A549 (cell line): Measurements from ENCODE around the gene ADAMTS12. TPM values are rescaled to one million over a fixed set of nuclear protein-coding genes. Genes with fewer than 3 reads are reported as not detected.

ENCODE experiments used
- ATAC-seq, 2 experiments: fragments of 200-7000 bp in 1 of 2; fragments of >200 bp in 1 of 2; cut with Nextera tagmentation in 1 of 2; cut with Tn5 transposase in 1 of 2; 3 replicates each; pipeline versions ENCODE4 v1.8.0 to v1.9.1; 2018 to 2020; ENCODE audit warnings: mild to moderate bottlenecking in 1 of 2, moderate library complexity in 1 of 2
- CTCF ChIA-PET: fragments of 300-600 bp; sonication (Branson Sonifier 250); formaldehyde crosslinking; extraction: SDS; loops from one replicate; lab custom pipeline; 2021; ENCODE audit warnings: antibody characterized with exemption, inconsistent platforms; lab: Yijun Ruan, JAX
- POLR2A ChIA-PET: fragments of 350-600 bp; formaldehyde crosslinking; extraction: SDS; loops from one replicate; lab custom pipeline; 2021; ENCODE audit warnings: antibody characterized with exemption, inconsistent platforms; lab: Yijun Ruan, JAX
- DNase-seq, 2 experiments: peaks; one replicate each; pipeline versions ENCODE4 v3.0.0 to v3.0.0-alpha.2; 2011 to 2016; ENCODE audit warnings: low read depth in 1 of 2, low spot score in 1 of 2
- FAIRE-seq: peaks from 2 replicates; lab custom pipeline; 2011; peaks lifted over from hg19 to GRCh38; lab: Jason Lieb, UNC
- H3K27ac ChIP-seq, 2 experiments: fragments of >200 bp; sonication (Bioruptor Twin); formaldehyde crosslinking; 3 replicates each; pipeline ENCODE4 v1.5.1; 2016 to 2017
- H3K4me1 ChIP-seq: fragments of >200 bp; sonication (Bioruptor Twin); formaldehyde crosslinking; 3 replicates; pipeline ENCODE4 v1.6.1; 2016
- H3K4me2 ChIP-seq: fragments of >200 bp; sonication (Bioruptor Twin); formaldehyde crosslinking; 3 replicates; pipeline ENCODE4 v1.6.1; 2016
- H3K4me3 ChIP-seq: fragments of >200 bp; sonication (Bioruptor Twin); formaldehyde crosslinking; 3 replicates; pipeline ENCODE4 v1.5.1; 2016
- H3K9me3 ChIP-seq: fragments of >200 bp; sonication (Bioruptor Twin); formaldehyde crosslinking; 3 replicates; pipeline ENCODE4 v1.6.1; 2016
- CBX2 ChIP-seq: fragments of 200-600 bp; sonication (generic); IDR thresholded peaks from 2 replicates; pipeline ENCODE4 v1.6.1; 2016; ENCODE audit warnings: low read depth, mild to moderate bottlenecking, borderline replicate concordance
- CBX8 ChIP-seq: fragments of 200-600 bp; sonication (generic); IDR thresholded peaks from 2 replicates; pipeline ENCODE4 v1.6.1; 2016
- CEBPB ChIP-seq, 2 experiments: fragments of >200 bp in 1 of 2; sonication (Bioruptor Twin) in 1 of 2; formaldehyde crosslinking in 1 of 2; IDR thresholded peaks; 2 replicates each; pipeline ENCODE4 v1.6.1; 2012 to 2016
- EHF ChIP-seq: fragments of 250-450 bp; sonication (Bioruptor Pico); IDR thresholded peaks from 2 replicates; pipeline ENCODE4 v1.5.0; 2020; ENCODE audit warnings: mild to moderate bottlenecking
- EP300 ChIP-seq, 2 experiments: fragments of >200 bp; sonication (Bioruptor Twin); formaldehyde crosslinking; IDR thresholded peaks; 2 replicates in 1 of 2; 3 replicates in 1 of 2; pipeline ENCODE4 v1.6.1; 2016 to 2017
- ESRRA ChIP-seq: fragments of 150-350 bp; IDR thresholded peaks from 2 replicates; pipeline ENCODE4 v1.6.1; 2014; ENCODE audit warnings: mild to moderate bottlenecking, low read length, borderline replicate concordance
- FOSB ChIP-seq: fragments of 250-450 bp; sonication (Bioruptor Pico); IDR thresholded peaks from 2 replicates; pipeline ENCODE4 v1.5.0; 2020; ENCODE audit warnings: mild to moderate bottlenecking, moderate library complexity
- FOXS1 ChIP-seq: fragments of 250-450 bp; sonication (Bioruptor Pico); IDR thresholded peaks from 2 replicates; pipeline ENCODE4 v1.5.0; 2020; ENCODE audit warnings: mild to moderate bottlenecking, moderate library complexity
- GATA3 ChIP-seq: IDR thresholded peaks from 2 replicates; pipeline ENCODE4 v1.6.1; 2012; ENCODE audit warnings: borderline replicate concordance
- HDAC2 ChIP-seq: fragments of 200-600 bp; sonication (generic); IDR thresholded peaks from 2 replicates; pipeline ENCODE4 v1.6.1; 2016
- HMGXB4 ChIP-seq: fragments of 250-450 bp; sonication (Bioruptor Pico); IDR thresholded peaks from 2 replicates; pipeline ENCODE4 v1.5.0; 2021; ENCODE audit warnings: mild to moderate bottlenecking, moderate library complexity, borderline replicate concordance
- JUNB ChIP-seq: fragments of >200 bp; sonication (Bioruptor Twin); formaldehyde crosslinking; IDR thresholded peaks from 2 replicates; pipeline ENCODE4 v1.6.1; 2016
- KDM5A ChIP-seq: fragments of 200-600 bp; sonication (generic); IDR thresholded peaks from 2 replicates; pipeline ENCODE4 v1.6.1; 2016; ENCODE audit warnings: antibody characterized with exemption, mild to moderate bottlenecking
- MAFK ChIP-seq: fragments of 450-650 bp; IDR thresholded peaks from 2 replicates; pipeline ENCODE4 v1.6.1; 2014; ENCODE audit not compliant: partially characterized antibody
- MAZ ChIP-seq: fragments of 150-350 bp; IDR thresholded peaks from 2 replicates; pipeline ENCODE4 v1.6.1; 2014; ENCODE audit warnings: antibody characterized with exemption, low read depth, low read length, borderline replicate concordance
- MYC ChIP-seq: IDR thresholded peaks from 2 replicates; pipeline ENCODE4 v1.6.1; 2012; ENCODE audit warnings: mild to moderate bottlenecking, inconsistent platforms, low read length, improper control_type of control experiment, borderline replicate concordance
- NFE2L2 ChIP-seq: fragments of 150-350 bp; conservative IDR thresholded peaks from 2 replicates; pipeline ENCODE4 v1.6.1; 2014; ENCODE audit warnings: low read length
- NR3C1 ChIP-seq: fragments of >200 bp; sonication (Bioruptor Twin); formaldehyde crosslinking; IDR thresholded peaks from 3 replicates; pipeline ENCODE4 v1.6.1; 2017
- POLR2A ChIP-seq: IDR thresholded peaks from 2 replicates; pipeline ENCODE4 v1.6.1; 2012; ENCODE audit warnings: mild to moderate bottlenecking, low read length
- RAD21 ChIP-seq, 2 experiments: fragments of >200 bp in 1 of 2; sonication (Bioruptor Twin) in 1 of 2; formaldehyde crosslinking in 1 of 2; IDR thresholded peaks in 1 of 2; conservative IDR thresholded peaks in 1 of 2; 2 replicates in 1 of 2; 3 replicates in 1 of 2; pipeline ENCODE4 v1.6.1; 2012 to 2018; ENCODE audit warnings: inconsistent platforms in 1 of 2
- RFX5 ChIP-seq: fragments of 450-650 bp; IDR thresholded peaks from 2 replicates; pipeline ENCODE4 v1.7.1; 2014; ENCODE audit warnings: antibody characterized with exemption, mild to moderate bottlenecking, moderate library complexity
- TP53 ChIP-seq: fragments of 250-450 bp; sonication (Bioruptor Pico); IDR thresholded peaks from 2 replicates; pipeline ENCODE4 v1.5.0; 2021; ENCODE audit warnings: mild to moderate bottlenecking, moderate library complexity
- ZFP36 ChIP-seq: fragments of 450-650 bp; IDR thresholded peaks from 2 replicates; pipeline ENCODE4 v1.6.1; 2014; ENCODE audit warnings: borderline replicate concordance; ENCODE audit not compliant: partially characterized antibody
- ZSCAN20 ChIP-seq: fragments of 250-450 bp; sonication (Bioruptor Pico); IDR thresholded peaks from 2 replicates; pipeline ENCODE4 v1.8.0; 2022; ENCODE audit warnings: mild to moderate bottlenecking, moderate library complexity
- WGBS: methylation state at CpG from one replicate; pipeline ENCODE4 v1.1.6; 2017; ENCODE audit errors: missing lambda C conversion rate; 5-methylcytosine and 5-hydroxymethylcytosine counted together
- polyA plus RNA-seq, 4 experiments: library from polyadenylated mRNA; depleted of rRNA in 3 of 4; stranded (reverse); fragments of >200 nt; fragmentation: RNase III in 1 of 4; extraction: RNeasy Plus Mini Kit Qiagen cat#74134 plus additional on column Dnase treatment in 1 of 4; gene quantifications; 2 replicates in 3 of 4; 3 replicates in 1 of 4; pipeline ENCODE4 v1.2.3, GENCODE V29; 2011 to 2017
- TF ChIP-seq, protein P1 (sequence below): fragments of >200 bp; sonication (Bioruptor Twin); formaldehyde crosslinking; IDR thresholded peaks from 3 replicates; pipeline ENCODE4 v1.5.1; 2016

The ADAMTS12 gene
- polyA plus RNA-seq, 2 of the 4 experiments (the other 2 are of a cell fraction), result 4.8 to 6.8 TPM

- Histone ChIP-seq H3K27ac (no peak overlapping the region), H3K4me2 (no peak overlapping the region), H3K4me1 (no peaks in the 10 kb centered on the region), H3K9me3 (no peaks in the 10 kb centered on the region), H3K4me3 (no peak overlapping the region)
- POLR2A ChIA-PET, result no interaction called here
- DNase-seq (no peak), FAIRE-seq (no peak), ATAC-seq (no peak; a peak in 1 of 6 replicates)
- CTCF ChIA-PET, result no interaction called here
- TF ChIP-seq TP53 (CRISPR knock-in tag) (no peak), HMGXB4 (CRISPR knock-in tag) (no peak), FOSB (CRISPR knock-in tag) (no peak), CEBPB (IDR thresholded peaks at IDR 0.05) (no peak), RFX5 (no peak), NR3C1 (no peak), JUNB (no peak), MYC (no peak), ZFP36 (no peak), MAFK (no peak)
- 63% methylated on average over 2 of the region's 2 CpGs for whole genome bisulfite sequencing
These were observed 327.5 kb downstream of the ADAMTS12 start for GRCh38 chr5:33563983-33564908.

DNA sequence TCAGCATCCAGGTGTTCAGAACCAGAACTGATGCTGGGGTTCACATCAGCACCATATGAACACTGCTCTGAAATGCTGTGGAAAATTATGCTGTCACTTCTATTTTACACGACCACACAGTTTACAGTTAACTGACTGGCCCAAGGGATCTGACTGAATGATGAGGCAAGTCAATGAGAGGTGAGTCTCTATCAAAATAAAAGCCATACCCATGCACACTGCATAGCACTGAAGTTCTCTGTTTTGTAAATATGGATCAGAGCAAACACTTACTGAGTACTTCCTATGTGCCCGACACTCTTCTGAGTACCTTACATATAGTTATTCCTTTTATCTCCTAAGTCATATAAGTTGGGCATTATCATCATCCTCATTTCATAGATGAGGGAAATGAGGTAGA, 328.3 kb downstream of the ADAMTS12 start:
- no peak for ATAC-seq
- ChIA-PET POLR2A (no interaction called here), CTCF (no interaction called here)
- no peak for DNase-seq
- 28% methylated on average over 2 of the region's 2 CpGs for WGBS
- TF ChIP-seq RFX5 (no peak), CBX8 (no peak), POLR2A (no peak), ZSCAN20 (CRISPR knock-in tag) (no peak), GATA3 (no peak), HDAC2 (no peak), ESRRA (no peak), CBX2 (no peak), FOXS1 (no peak), RAD21 (conservative IDR thresholded peaks at IDR 0.05 in 1 of 2, IDR thresholded peaks at IDR 0.05 in 1 of 2) (no peak), EHF (CRISPR knock-in tag) (no peak), NFE2L2 (no peak), MAZ (no peak), KDM5A (no peak), EP300 (IDR thresholded peaks at IDR 0.05) (no peak)
- TF ChIP-seq, protein P1, sequence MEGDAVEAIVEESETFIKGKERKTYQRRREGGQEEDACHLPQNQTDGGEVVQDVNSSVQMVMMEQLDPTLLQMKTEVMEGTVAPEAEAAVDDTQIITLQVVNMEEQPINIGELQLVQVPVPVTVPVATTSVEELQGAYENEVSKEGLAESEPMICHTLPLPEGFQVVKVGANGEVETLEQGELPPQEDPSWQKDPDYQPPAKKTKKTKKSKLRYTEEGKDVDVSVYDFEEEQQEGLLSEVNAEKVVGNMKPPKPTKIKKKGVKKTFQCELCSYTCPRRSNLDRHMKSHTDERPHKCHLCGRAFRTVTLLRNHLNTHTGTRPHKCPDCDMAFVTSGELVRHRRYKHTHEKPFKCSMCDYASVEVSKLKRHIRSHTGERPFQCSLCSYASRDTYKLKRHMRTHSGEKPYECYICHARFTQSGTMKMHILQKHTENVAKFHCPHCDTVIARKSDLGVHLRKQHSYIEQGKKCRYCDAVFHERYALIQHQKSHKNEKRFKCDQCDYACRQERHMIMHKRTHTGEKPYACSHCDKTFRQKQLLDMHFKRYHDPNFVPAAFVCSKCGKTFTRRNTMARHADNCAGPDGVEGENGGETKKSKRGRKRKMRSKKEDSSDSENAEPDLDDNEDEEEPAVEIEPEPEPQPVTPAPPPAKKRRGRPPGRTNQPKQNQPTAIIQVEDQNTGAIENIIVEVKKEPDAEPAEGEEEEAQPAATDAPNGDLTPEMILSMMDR, result no peak
- Histone ChIP-seq H3K27ac (no peak overlapping the region), H3K4me1 (no peaks in the 10 kb centered on the region), H3K9me3 (no peaks in the 10 kb centered on the region), H3K4me2 (no peak overlapping the region), H3K4me3 (no peak overlapping the region)
- FAIRE-seq, result no peak
